Measurements from ENCODE around the gene UBE2L5. TPM values are rescaled to one million over a fixed set of nuclear protein-coding genes. Genes with fewer than 3 reads are reported as not detected.

UBE2L5 gene
- not detected for total RNA-seq
- long read RNA-seq, result 0 reads

DNA sequence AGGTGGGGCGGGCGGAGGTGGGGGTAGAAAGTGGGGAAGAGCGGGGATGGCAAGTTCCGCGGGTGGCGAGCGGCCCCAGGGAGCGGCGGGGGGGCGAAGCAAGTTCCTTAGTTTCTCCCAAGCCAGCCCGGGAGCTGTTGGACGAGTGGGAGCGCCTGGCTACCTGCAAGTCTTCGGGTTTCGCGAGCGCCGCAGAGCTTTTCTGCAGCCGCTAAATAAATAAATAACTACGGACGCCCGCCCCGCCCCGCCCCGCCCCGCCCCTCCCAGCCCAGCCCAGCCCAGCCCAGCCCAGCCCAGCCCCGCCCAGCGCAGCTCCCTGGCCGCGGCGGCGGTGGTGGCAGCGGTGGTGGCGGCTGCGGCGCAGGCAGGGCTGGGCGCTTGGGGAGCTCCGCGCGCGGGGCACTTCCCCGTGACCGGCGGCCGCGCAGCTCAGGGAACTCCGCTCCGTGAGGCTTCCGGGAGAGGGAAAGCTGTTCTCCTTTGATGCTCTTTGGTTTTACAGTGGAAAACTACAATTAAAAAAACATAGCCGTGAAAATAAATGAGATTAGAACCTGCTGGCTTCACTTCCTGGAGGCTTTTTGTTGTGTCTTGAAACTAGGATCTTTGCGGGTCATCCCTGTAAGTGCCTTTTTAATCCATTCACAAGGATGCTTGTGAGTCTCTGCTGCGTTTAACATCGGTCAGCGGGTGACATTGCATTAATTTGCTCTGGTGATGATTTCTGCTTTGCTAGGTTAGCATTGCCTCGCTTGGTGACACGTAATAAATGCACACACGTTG is at the start of gene UBE2L5:
TSS of gene UBE2L5 (plus strand) at position 440 of the 786 bp plus-strand sequence. CDS start 5,498 bp downstream, outside the sequence.
- peak; percentile 93 for ATAC-seq

DNA sequence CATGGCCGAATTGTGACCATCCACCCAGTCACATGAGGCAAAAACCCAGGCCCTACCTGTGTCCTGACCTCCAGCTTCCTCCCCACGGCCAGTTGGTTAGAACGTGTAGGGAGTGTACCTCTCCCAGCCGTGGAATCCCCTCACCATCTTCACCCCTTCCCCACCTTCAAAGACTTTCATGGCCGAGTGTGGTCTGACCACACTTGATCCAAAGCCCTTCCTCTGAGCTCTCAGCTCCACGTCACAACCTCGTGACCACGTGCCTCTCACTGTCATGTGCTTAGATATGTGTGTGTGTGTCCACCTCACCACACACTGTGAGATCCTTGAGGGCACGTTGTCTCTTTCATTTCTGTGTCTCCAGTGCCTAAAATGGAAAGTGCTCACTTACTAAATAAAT is 48.6 kb upstream of the UBE2L5 start:
- no peak for ATAC-seq
- no peak for DNase-seq
- intact Hi-C loops (cut with micrococcal nuclease), result no loop called here

More for the DNA sequence above, at the start of gene UBE2L5:
- intact Hi-C loops (cut with micrococcal nuclease), result no loop called here
- DNase-seq, result peak; percentile 90

DNA sequence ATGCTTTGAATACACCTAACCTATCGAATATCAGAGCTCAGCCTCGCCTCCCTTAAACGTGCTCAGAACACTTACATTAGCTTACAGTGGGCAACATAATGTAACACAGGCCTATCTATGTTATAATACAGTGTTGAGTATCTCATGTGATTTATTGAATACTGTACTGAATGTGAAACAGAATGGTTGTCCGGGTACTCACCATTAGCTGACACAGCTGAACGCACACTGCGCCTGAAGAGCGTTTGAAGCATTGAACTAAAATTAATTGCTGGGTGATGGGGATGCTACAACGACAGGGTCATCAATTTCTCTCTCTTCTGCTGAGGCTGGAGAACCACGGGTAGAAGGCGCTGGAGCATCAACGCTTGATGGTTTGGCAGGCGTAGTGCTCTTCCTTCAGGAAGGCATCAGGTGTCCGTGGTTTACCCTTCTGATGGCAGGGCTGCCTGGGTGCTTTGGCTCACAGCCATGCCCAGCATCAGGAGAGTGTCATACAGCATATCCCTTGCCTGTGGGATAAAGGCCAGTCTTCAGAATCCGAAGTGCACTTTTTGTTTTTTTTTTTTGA is 46.9 kb upstream of the UBE2L5 start:
- DNase-seq (no peak), ATAC-seq (no peak)
- intact Hi-C loops (cut with micrococcal nuclease), result no loop called here

DNA sequence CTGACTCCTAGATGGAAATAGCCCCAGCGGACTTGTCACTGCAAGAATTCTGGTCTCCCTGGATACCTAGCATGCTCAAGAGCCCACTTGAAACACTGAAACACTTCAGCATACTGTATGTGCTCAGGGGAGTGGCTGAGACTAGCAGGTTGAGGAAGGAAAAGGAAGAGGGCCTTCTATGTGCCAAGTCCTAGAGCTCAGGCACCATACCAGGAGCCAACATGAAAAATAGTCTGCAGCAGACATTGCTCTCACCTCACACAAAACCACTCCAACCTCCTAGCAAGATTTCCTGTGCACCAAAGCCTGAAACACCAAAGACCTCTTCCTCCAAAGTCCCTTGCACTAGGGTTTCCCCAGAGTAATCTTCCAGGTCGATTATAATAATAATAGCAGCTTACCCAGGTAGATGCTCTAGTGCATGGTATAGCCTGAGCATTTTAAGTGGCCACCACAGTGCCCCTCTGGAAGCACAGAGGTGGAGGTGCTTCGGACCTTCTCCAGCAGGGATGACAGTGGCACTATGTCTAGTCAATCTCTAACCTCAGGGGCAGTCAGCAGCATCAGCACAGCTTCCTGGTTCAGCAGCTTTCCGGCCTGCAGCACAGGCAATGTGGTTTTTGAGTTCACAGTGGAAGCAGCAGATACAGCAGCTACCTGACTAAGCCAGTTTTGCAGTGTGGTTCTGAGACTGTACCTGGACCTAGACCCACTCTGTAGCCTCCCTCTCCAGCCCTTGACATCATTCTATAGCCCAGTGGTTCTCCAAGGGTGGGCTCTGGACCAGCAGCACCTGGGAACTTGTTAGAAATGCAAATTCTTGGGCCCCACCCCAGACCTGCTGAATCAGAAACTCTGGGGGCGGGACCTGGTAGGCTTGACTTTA is 45.6 kb upstream of the UBE2L5 start:
- ATAC-seq (no peak), DNase-seq (no peak)
- intact Hi-C loops (cut with micrococcal nuclease), result no loop called here

DNA sequence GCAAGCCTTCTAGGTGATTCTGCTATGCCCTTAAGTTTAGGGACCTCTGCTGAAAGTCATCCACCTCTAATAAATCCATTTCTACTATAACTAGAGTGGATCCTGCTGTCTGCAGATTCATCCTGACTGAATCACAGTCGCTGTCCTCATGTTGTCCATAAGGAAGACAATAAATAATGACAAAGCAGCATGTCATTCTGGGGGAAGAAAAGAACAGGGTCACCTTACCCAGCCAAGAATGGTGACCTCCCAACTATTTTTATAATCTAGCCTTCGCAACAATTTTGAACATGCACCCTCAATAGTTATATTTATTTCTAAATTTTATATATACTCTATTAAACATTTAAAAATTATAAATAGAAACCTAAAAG is 45.0 kb upstream of the UBE2L5 start:
- no peak for ATAC-seq
- intact Hi-C loops (cut with micrococcal nuclease), result no loop called here
- no peak for DNase-seq

DNA sequence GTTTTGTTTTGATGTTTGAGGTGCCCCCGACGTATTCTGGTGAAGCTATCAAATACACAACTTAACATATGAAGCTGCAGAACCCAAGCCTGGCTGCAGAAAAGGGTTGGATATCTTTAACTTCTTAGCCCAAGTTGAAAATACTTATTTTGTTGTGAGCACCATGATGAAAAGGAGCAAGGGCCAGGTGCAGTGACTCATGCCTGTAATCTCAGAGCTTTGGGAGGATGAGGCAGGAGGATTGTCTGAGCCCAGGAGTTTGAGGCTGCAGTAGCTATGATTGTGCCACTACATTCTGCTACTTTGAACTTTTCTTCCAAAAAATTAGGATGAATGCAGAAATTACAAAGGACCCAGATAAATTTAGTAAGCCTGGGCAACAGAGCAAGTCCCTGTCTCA is 44.1 kb upstream of the UBE2L5 start:
- DNase-seq, result no peak
- no peak for ATAC-seq
- intact Hi-C loops (cut with micrococcal nuclease), result no loop called here

DNA sequence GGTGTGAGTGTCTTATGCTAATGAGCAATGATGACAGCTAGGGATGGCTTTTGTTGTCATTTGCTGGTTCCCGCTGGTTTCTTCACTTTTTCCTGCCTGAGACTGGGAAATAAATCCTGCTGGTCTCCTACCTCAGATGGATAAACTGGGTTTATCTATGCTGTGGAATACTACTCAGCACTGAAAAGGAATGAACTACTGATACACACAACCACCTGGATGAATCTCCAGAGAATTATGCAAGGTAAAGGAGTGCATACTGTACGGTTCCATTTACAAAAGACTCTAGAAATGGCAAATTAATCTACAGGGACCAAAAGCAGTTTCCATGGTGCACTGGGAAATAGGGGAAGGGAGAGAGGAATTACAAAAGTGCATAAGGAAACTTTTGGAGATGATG is 41.2 kb upstream of the UBE2L5 start:
- DNase-seq (no peak), ATAC-seq (no peak)
- intact Hi-C loops (cut with micrococcal nuclease), result no loop called here

DNA sequence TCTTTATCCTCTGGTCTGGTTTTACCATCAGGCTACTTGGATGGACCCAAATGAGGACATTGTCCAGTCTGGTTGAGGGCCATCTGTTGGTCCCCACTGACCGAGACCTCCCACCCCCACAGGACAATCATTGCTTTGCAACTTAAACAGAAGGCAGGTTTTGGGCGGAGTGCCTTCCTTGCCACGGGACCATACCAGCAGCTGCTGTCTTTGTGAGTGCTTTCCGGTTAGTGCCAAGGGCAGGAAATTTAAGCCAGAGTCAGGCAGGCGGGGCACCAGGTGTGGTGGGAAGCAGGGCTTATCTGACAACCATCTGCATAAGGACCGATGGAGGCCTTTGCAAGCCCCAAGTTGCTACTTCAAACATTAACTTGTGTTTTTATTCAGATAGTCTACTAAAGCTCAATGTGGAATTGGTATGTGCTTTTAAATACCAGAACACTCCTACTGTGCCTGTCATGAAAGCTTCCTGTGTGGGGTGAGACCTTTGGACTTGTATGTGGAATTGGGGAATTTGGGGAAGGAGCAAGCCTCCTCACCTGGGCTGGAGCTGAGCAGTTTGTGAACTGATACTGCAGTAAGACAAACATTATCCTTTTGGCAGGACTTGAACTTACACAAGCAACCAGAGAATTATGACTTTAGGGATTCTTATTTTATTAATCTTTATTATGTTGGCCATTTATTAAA is 39.3 kb upstream of the UBE2L5 start:
- intact Hi-C loops (cut with micrococcal nuclease), result no loop called here
- no peak for DNase-seq
- no peak for ATAC-seq

DNA sequence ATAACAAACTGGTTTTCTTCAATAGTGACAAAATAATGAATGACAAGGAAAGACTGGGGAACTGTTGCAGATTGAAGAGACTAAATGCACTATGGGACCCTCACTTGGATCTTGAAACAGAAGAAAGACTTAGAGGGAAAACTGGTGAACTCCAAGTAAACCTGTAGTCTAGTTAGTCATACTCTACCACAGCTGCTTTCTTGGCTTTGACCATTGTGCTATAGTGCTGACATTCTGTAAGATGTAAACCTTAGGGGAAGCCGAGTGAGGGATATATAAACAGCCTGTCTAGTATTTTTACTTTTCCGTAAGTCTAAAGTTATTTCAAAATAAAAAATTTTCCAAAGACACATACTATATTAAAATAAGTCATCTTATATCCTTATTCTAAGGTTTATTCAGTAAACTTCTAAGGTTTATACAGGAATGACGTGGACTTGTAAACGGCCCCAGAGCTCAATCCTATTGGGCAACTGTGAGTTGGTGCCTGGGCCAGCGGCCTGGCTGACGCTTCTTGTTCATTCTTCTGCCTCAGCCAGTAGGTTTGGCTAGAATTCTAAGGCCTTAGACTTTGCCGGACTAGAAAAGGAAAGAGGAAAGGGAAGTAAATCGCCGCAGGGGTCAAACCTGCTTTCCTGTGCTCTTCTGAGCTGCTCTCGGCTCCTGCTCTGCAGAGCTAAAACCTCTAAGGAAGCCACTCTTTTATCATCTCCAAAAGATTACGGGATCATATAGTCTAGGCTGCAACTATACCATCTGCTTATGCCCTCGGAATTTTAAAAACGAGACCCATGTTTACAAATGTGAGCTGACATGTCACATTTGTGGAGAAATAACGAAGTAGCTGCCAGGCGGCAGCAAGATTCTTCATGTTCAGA is 33.6 kb upstream of the UBE2L5 start:
- intact Hi-C loops (cut with micrococcal nuclease), result no loop called here
- DNase-seq (peak; percentile 38), ATAC-seq (peak; percentile 29)

DNA sequence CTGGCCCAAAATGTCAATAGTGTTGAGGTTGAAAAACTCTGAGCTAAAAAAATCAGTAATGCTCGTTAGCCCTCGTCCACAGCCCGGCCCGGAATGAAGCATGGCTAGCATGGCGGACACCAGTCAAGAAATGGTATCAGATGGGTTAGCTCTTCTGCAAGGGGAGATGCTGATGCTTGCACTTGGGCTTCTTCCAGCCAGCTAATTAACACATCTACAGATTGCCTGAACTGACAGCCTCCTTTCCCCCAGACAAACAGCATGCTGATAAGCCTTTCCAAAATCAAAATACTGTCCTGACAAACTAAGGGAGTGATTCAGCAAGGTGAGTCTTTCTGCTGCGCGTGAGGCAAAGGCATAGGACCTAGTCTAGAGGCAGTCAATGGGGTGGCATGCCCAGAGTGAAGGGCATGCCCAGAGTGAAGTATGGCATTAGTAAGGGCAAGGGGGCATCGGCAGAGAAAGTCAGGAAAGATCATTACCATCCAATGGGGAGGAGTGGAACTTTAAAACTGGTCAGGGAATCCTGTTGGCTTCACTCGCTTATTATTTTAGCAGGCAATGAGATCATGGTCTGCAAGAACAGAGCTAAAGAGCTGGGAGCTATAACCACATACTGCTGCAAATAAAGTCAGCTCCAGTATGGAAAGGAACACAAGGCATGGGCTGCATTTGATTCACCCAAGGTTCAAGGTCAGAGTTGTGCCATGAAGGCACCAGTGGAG is 30.2 kb upstream of the UBE2L5 start:
- DNase-seq (no peak), ATAC-seq (no peak)
- intact Hi-C loops (cut with micrococcal nuclease), result no loop called here

DNA sequence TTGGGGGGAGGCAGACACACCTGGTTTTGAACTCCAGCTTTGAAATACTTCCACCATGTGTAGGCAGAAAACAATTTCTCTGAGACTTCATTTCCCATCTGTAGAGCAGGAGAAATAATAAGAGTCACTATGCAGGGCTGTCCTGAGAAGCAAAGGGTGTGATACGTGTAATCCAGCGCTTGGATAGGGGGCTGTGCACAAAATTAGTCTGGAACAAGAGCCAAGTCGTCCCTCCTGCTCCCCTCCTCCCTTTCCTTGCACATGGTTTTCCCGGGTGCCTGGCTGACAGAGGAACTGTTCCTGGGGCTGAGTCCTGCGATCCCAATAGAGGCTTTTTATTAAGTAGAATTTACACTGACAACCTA is 29.6 kb upstream of the UBE2L5 start:
- intact Hi-C loops (cut with micrococcal nuclease), result no loop called here
- DNase-seq (no peak), ATAC-seq (no peak)

DNA sequence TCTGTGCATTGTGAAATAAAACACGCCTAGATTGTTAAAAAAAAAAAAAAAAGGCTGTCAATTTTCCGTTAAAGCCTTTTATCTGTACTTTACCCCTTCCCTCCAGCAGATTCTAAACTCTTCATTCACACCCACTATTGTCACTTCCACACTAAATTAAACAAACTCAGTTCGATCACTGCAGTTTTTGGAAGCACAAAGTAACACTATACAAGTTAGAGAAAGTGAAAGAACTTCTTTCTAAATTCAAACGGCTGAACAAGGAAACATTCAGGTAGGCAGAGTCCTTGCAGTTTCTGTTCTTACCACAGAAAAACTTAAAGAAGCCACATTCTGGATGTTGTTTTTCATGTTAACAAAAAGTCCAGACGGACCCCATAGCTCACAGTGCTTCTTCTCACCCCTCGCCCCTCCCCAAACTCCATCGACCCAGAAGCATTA is 27.5 kb upstream of the UBE2L5 start:
- intact Hi-C loops (cut with micrococcal nuclease), result no loop called here
- ATAC-seq, result peak; percentile 16

DNA sequence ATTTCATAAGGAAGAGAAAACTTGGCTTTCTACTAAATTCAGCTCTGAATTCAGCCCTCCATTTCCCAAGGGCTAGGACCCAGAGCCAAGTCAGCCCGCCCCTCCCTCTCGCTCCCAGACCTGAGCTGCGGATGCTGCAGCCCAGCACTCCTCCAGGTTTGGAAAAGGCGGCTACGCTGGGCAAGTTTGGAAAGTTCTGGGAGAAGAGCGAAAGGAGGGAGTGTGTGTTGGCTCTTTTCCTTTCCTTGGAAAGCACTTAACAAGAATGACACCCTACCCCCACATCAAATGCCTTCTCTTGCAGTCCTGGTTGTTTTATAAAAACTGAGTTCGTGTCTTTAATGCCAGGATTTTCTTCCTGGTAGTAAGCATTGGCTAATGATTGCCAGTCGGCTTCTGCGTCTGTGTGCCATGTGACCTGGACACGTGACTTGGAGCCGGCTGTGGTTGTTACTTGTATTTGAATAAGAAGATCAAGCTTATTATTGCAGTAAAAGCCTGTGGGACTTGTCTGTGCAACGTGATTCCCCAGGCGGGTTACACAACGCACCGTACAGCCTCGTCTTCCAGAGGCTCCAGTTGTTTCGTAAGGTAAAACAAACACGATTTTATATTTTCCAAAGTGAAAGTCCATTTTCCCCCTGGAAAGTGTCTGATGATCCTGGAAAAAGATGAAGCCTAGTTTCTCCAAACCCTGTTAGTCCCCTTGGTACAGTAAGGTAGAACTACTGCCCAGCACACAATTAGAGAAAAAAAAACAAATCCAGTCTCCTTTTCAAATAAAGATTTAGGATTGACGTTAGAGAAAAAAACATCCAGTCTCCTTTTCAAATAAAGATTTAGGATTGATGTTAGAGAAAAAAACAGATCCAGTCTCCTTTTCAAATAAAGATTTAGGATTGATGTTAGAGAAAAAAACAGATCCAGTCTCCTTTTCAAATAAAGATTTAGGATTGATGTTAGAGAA is 26.8 kb upstream of the UBE2L5 start:
- intact Hi-C loops (cut with micrococcal nuclease), result no loop called here
- ATAC-seq (peak; percentile 88), DNase-seq (peak; percentile 89)

More for the DNA sequence above, 27.5 kb upstream of the UBE2L5 start:
- no peak for DNase-seq

DNA sequence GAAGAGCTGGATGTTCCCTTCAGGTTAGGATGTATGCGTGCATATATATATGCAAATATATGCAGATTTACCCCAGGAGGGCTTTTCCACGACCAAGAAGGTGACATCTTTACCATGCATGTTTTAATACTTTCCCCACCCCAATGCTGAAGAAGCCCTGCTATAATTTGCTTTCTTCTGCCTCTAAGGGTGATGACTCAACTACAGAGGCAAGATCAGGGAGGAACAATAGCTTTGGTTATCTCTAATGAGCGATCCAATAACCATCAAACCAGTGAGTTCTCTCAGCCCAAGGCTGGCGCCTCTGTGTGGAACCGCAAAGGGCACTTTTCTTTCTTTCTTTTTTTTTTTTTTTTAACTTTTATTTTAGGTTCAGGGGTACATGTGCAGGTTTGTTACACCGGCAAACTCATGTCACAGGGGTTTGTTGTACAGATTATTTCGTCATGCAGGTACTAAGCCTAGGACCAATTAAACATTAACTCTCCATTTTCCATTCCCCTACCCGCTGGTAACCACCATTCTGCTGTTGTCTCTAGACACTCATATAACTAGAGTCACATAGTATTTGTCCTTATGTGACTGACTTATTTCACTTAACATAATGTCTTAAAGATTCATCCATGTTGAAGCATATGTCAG is 25.7 kb upstream of the UBE2L5 start:
- intact Hi-C loops (cut with micrococcal nuclease), result no loop called here
- no peak for DNase-seq
- ATAC-seq, result no peak

DNA sequence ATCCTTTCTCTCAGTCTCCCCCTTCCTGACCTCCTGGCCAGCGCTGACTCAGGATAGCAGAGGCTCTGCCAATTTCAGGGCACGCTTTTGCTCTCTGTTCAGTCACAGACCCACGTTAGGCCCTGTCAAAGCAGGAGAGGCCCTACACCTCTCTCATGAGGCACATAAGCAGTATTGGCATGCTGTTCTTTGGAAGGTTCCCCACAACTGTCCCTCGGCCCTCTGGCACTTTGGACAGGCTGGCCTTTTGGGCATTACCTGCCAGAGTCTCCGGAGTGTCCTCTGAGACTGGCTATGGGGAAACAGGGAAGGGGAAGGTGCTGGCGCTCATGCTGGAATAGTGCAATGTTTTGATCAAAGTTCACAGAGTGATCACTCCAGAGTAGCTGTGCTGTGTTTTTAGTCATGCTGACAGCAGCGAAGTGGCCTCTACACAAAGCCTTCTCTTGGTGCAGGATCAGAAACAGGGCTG is 23.7 kb upstream of the UBE2L5 start:
- peak; percentile 45 for ATAC-seq
- DNase-seq, result no peak
- intact Hi-C loops (cut with micrococcal nuclease), result no loop called here

DNA sequence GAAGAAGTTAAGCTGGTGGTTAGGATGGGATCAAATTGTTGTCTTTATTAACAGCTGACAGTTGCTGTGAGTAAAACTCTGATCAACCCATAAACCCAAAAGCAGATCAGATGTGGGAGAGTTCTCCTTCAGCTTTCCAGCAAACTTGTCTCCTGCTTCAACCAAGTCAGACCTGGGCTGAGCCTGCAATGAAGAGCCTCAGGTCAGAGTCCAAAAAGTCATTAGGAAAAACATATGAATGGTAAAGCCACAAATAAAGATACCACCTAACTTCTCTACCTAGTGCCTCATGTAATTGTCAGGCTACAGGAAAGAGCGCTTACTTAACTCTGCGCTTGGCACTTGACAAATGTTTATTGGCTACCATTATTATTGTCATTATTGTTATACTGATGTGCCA is 21.9 kb upstream of the UBE2L5 start:
- intact Hi-C loops (cut with micrococcal nuclease), result loop anchor here (10.0 kb wide), 1 partner anchor 64 kb away; the partner anchor contains the start of gene HMGB1
- ATAC-seq, result no peak
- DNase-seq, result no peak
